GM12801 (cell line): ENCODE results near the gene TUBB4B.

Source experiments
- CTCF ChIP-seq: IDR thresholded peaks from one replicate; pipeline ENCODE4 v1.5.1; 2011; ENCODE audit warnings: control low read depth; ENCODE audit not compliant: insufficient read length; ENCODE audit errors: extremely low read depth

The TUBB4B gene

DNA sequence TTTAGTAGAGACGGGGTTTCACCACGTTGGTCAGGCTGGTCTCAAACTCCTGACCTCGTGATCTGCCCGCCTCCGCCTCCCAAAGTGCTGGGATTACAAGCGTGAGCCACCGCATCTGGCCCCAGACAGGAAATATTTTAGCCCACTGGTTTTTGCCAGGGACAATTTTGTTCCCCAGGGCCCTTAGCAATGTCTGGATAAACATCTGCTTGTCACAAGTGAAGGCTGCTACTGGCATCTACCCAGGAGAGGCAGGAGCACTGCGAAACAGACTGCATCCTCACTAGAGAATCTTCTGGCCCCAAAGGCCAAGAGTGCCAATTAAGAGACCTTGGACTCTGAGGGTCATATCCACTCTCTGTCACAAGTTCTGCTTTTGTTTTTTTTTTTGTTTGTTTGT, 38.1 kb upstream of the TUBB4B start:
- TF ChIP-seq CTCF, result no peak

- TF ChIP-seq CTCF, result no peak
Observed at GRCh38 chr9:137204731-137205125, 36.4 kb upstream of the TUBB4B start.

DNA sequence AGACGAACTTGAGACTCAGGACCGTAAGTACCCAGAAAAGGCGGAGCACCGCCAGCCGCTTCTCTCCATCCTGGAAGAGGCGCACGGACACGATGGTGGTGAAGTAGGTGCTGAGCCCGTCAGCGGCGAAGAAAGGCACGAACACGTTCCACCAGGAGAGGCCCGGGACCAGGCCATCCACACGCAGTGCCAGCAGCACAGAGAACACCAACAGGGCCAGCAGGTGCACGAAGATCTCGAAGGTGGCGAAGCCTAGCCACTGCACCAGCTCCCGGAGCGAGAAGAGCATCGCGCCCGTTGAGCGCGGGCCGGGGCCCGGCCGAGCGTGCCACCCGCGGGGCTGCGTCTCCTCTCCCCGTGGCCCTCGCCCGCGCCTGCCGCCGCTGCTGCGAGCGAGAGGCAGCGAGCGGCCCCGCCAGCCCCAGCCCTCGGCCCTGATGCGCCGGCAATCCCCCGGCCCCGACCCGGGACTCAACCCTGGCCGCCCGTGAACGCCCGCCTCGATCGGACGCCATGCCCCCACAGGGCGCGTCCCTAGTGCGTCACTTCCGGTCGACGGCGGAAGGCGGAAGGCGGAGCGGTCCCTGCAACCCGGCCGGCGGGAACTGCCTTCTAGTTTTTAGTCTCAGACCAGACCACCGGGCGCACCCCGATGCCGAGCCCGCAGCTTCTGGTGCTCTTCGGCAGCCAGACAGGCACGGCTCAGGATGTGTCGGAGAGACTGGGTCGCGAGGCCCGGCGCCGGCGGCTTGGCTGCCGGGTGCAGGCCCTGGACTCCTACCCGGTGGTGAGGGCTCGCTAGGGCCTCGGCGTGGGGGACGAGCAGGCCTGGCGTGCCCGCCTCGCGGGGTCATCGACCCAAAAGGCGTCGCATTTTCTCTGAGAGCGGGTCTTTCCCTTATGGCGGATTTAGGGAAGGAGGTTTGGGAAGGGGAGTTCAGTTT, 35.7 kb upstream of the TUBB4B start, which contains the start of the genes NDOR1 and TMEM203:
Gene NDOR1 (plus strand): TSS at position 575 of the 944 bp plus-strand sequence. CDS start 78 bp downstream, at position 653.
Gene TMEM203 (minus strand): TSS at position 523 of the 944 bp plus-strand sequence. CDS start 234 bp downstream, at position 289.
- TF ChIP-seq CTCF, result no peak

DNA sequence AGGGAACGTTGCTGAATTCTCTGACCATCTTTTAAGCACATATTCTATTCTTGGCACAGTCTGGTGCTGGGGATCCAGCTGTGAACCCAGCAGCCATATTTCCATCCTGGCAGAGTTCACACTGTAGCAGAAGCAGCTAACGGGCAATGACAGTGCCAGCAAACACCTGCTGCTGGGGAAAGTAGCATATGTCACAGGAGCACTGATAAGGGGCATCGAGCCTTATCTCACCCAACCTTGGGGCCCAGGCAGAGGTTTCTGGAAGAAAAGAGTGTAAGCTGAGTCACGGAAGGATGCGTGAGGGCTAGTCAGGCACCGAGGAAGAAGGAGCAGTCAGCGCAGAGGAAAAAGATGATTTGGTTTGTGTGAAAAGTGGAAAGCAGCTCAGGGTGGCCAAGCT, 34.5 kb upstream of the TUBB4B start:
- TF ChIP-seq CTCF, result no peak

GRCh38 chr9:137211532-137211931, 29.6 kb upstream of the TUBB4B start:
- no peak for TF ChIP-seq CTCF

- TF ChIP-seq CTCF, result no peak
Observed at GRCh38 chr9:137212520-137212919, 28.6 kb upstream of the TUBB4B start.

GRCh38 chr9:137213160-137214060, 27.7 kb upstream of the TUBB4B start:
- no peak for TF ChIP-seq CTCF
